ENCODE data around the gene CP.
"Not testable (repeated sequence)": the region's sequence is repeated elsewhere in the genome, so short reads cannot be mapped to it uniquely, and the experiment has no call there.

CP gene

DNA sequence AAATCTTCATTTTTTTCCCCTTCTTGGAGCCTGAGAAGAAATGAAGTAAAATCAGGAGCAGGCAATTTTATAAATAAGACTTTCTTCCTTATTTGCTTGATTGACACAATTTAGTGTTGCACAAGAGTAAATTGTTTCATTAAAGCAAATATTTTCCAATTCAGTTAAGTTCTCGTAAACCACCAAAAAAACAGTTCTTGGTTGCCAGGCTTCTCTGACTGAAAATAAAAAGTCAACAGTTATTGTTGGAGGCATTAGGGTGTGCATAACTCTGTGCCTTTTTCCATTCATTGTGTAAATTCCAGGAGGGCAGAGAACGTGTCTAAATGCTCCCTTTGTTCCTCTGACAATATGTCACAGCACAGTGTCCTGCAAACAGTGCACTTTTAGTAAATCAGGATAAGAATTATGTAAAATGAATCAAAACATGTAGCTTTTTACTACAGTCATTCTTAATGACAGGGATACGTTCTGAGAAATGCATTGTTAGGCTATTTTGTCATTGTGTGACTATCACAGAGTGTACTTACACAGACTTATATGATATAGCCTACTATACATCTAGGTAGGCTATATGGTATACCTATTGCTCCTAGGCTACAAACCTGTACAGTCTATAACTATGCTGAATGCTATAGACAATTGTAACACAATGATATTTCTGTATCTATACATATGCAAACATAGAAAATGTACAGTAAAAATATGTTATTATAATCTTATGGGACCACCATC, at the start of gene CP:
Gene CP (minus strand): TSS at position 47 of the 735 bp plus-strand sequence. CDS start 37 bp downstream, at position 10.
- no peak for DNase-seq (ENCODE audit: low read depth)

GRCh38 chr3:149270180-149270579, 48.6 kb upstream of the CP start:
- DNase-seq (ENCODE audit: low read depth): peak; percentile 17

DNA sequence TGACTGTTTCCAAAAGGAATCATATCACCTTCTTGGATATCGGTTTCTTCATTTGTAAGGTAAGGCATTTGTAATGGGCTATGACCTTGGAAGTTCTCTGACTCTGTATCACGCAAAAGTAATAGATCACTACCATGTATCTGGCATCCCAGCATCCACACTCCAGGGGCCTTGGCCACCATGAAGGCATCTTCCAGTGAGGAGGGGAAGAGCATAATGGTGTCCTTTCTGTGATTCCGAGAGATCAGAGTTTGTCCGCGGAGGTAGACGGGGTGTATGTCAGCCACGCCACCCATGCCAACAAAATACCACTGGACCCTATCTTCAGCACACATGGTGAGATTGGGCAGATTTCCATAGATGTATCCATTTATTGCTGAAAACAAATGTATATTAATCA, 48.1 kb upstream of the CP start:
- DNase-seq (ENCODE audit: low read depth): no peak

- no peak for DNase-seq (ENCODE audit: low read depth)
Measured at GRCh38 chr3:149267565-149267964, 45.9 kb upstream of the CP start.

DNA sequence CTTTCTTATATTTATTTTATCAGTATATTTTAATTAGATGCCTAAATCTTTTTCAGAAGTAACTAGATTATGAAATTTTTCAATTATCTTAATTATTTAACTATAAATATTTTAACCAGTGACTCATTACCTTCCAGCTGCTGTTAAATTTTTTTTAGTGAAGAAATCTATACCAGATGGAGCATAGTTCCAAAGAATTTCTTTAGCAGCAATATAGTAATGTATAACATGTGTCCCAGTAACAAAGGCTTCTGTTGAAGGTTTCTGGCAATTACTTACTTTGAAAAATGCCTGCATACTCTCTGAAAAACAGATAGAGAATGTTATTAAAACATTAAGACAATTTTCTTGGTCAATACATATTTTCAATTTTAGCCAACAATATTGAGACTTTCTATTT, 45.1 kb upstream of the CP start:
- DNase-seq (ENCODE audit: low read depth): no peak

DNA sequence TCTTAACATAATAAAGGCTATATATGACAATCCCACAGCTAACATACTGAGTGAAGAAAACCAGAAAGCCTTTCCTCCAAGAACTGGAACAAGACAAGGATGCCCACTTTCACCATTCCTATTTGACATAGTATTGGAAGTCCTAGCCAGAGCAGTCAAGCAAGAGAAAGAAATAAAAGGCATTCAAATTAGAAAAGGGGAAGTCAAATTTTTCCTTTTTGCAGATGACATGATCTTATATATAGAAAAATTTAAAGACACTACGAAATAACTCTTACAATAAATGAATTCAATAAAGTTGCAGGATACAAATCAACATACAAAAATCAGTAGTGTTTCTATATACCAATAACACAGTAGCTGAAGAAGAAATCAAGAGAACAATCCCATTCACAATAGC, 42.2 kb upstream of the CP start:
- no peak for DNase-seq (ENCODE audit: low read depth)

GRCh38 chr3:149258714-149259113, 37.1 kb upstream of the CP start:
- no peak for DNase-seq (ENCODE audit: low read depth)

DNA sequence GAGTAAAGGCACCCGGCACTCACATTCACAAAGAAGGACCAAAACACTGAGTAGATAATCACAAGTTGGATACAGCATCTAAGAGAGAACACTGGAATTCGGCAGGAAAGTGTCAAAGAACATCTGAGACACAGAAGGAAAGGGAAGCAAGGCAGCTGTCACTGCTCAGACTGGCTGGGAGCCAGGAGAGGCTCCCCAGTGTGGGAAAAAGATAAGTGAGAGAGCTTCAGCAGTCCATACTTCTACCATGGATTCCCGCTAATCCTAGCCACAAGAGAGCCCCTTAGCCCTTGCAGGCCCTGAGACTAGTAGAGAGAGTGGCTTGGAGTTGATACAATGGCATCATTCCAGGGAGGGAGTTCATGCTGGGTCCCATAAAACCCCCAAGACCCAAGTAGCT, 36.7 kb upstream of the CP start:
- no peak for DNase-seq (ENCODE audit: low read depth)

- no peak for DNase-seq (ENCODE audit: low read depth)
Measured at GRCh38 chr3:149252272-149252671, 30.6 kb upstream of the CP start.

DNA sequence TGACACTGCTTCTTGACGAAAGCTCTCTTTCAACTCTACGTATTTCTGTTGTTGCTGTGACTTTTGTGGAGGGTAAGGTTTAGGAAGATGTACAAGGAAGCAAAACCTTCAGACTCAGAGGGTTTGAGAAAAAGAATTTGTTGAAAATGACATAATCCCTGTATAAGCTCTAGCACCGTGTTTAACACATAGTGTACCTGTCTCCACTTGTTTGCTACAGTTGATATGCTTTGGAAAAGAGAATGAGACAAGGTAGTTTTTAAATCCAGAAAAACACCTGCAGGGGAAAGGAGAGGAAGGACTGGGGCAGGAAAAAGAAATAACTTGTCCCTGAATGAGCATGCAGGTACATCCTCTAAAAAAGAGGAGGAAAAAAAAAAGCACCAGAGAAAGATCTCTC, 29.6 kb upstream of the CP start:
- DNase-seq (ENCODE audit: low read depth): no peak

DNA sequence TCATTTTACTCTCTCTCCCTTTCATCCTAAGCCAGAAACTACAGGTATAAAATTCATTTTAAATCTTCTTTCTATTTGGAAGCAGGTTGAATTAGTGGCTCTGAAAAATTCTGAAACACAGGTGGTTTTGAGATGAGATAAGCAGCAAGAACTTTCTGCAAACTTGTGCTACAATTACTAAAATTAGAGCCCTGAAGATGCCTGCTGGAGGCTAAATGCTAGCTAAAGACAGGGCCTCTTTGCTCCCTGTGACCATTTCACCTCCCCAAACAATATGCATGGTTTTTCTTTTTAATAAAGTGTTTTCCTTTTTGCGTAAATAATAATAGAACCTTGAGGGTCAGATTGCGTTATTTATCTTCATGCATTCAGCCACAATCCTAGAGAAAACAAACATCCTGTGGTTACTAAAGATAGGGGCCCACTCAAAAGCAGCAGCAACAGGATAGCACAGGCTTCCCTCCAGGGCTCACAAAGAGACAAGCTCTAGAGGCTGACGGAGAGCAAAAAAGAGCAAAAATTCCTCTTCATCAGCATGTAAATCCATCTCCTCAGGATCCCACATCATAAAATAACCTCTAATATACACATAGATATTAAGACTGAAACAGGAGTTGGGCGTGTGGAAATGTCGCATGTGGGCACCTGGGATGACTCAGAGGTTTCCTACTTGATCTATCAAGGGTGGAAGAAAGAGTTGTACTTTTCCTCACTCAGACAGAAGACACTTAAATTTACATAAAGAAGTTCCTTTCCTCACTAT, 26.5 kb upstream of the CP start:
- peak; percentile 60 for DNase-seq (ENCODE audit: low read depth)

GRCh38 chr3:149247008-149247710, 25.5 kb upstream of the CP start:
- peak; percentile 80 for DNase-seq (ENCODE audit: low read depth)

DNA sequence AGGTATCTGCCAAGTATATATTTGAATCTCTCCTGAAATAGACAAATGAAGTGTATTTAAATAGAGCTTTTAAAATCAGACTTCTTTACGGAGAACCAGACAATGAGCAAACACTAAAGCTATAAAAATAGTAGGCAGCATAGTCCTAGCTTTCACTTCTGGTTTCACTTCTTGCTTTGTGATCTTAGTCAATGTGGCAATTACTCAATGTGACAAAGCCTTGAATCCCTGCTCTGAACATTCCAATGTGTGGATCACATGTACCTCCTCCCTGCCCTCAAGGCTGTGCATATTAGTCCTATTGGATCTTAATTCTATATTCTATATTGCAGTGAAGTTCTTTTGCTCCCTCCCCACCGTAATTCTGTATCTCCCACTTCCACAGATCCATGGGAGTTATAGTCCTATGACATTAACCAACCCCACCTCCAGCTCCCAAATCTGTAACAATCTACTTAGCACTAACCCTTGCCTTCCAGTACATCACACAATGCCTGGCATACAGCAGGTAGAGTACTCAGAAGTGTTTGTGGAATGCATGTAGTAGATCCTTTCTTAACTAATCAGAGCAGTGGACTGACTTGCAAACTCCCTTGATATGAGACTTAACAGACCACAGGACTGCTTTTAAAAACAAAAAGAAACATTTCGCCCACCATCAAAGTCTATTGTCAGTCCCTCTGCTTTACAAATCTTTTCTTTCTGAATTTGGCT, 24.3 kb upstream of the CP start:
- peak; percentile 91 for DNase-seq (ENCODE audit: low read depth)

GRCh38 chr3:149243540-149243939, 21.9 kb upstream of the CP start:
- DNase-seq (ENCODE audit: low read depth): no peak

- no peak for DNase-seq (ENCODE audit: low read depth)
Measured at GRCh38 chr3:149239357-149239936, 17.8 kb upstream of the CP start.

DNA sequence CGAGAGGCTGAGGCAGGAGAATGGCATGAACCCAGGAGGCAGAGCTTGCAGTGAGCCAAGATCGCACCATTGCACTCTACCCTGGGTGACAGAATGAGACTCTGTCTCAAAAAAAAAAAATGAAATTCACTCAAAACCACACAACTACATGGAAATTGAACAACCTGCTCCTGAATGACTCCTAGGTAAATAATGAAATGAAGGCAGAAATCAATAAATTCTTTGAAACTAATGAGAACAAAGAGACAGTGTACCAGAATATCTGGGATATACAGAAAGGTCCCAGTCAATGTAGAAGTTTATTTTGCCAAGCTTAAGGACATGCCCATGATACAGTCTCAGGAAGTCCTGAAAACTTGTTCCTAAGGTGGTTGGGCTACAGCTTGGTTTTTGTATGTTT, 16.6 kb upstream of the CP start:
- not testable (repeated sequence) for DNase-seq (ENCODE audit: low read depth)

GRCh38 chr3:149235599-149236424, 14.2 kb upstream of the CP start:
- no peak for DNase-seq (ENCODE audit: low read depth)

GRCh38 chr3:149234671-149235245, 13.1 kb upstream of the CP start:
- DNase-seq (ENCODE audit: low read depth): no peak

- DNase-seq (ENCODE audit: low read depth): no peak
Measured at GRCh38 chr3:149233323-149233722, 11.7 kb upstream of the CP start.

DNA sequence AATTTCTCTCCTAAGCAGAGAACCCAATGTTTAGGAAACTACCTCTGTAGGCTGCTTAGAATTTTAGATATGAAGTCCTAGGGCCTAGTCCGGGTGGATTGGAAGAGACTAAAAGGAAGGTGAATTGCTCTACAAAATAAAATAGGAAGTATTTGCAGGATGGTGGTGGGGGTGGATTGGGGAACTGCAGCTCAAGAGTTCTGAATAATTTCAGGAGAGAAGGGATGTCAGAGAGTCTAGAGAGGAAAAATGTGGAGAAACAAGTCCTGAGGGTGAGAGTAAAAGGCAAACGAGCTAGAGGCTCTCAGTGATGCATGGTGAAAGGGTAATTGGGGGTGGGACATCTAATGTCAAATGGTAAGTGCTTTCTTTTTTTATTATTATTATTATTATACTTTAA, 10.2 kb upstream of the CP start:
- DNase-seq (ENCODE audit: low read depth): no peak

All from ELR (cell line).